HepG2 (cell line): ENCODE results near the gene CDK11A. TPM values are rescaled to one million over a fixed set of nuclear protein-coding genes. Genes with fewer than 3 reads are reported as not detected.

Experiments used
- ATRX ChIP-seq: sonication (generic); formaldehyde crosslinking; IDR thresholded peaks from 2 replicates; pipeline ENCODE4 v1.4.0; 2020; ENCODE audit warnings: missing genetic modification reagents, borderline replicate concordance
- ELF4 ChIP-seq: sonication (generic); formaldehyde crosslinking; IDR thresholded peaks from 2 replicates; pipeline ENCODE4 v1.5.0; 2020; ENCODE audit warnings: missing genetic modification reagents, mild to moderate bottlenecking, moderate library complexity, borderline replicate concordance
- FIP1L1 ChIP-seq: fragments of 200-400 bp; formaldehyde crosslinking; IDR thresholded peaks from 2 replicates; pipeline ENCODE4 v1.6.1; 2018; ENCODE audit warnings: low read depth, mild to moderate bottlenecking, low read length, moderate library complexity, borderline replicate concordance; ENCODE audit not compliant: insufficient read depth
- KLF9 ChIP-seq: IDR thresholded peaks from 2 replicates; pipeline ENCODE4 v1.6.1; 2016; ENCODE audit warnings: low read depth
- MIER3 ChIP-seq: IDR thresholded peaks from 2 replicates; pipeline ENCODE4 v1.6.1; 2016; ENCODE audit warnings: missing compliant biosample characterization, borderline replicate concordance
- MTA3 ChIP-seq: sonication (generic); formaldehyde crosslinking; IDR thresholded peaks from 2 replicates; pipeline ENCODE4 v1.4.0; 2020; ENCODE audit warnings: missing genetic modification reagents
- NFATC3 ChIP-seq: sonication (generic); formaldehyde crosslinking; IDR thresholded peaks from 2 replicates; pipeline ENCODE4 v1.5.1; 2020; ENCODE audit warnings: mild to moderate bottlenecking, missing genetic modification reagents
- POLR2AphosphoS5 ChIP-seq: IDR thresholded peaks from 2 replicates; pipeline ENCODE4 v1.6.1; 2012; ENCODE audit warnings: low read depth, low read length
- STAT6 ChIP-seq: sonication (generic); formaldehyde crosslinking; IDR thresholded peaks from 2 replicates; pipeline ENCODE4 v1.4.0; 2020; ENCODE audit warnings: missing genetic modification reagents, mild to moderate bottlenecking, borderline replicate concordance
- ZKSCAN1 ChIP-seq: fragments of 150-350 bp; IDR thresholded peaks from 2 replicates; pipeline ENCODE4 v1.6.1; 2014; ENCODE audit warnings: low read length
- ZKSCAN5 ChIP-seq: sonication (generic); formaldehyde crosslinking; IDR thresholded peaks from 2 replicates; pipeline ENCODE4 v1.5.1; 2020; ENCODE audit warnings: mild to moderate bottlenecking, missing genetic modification reagents
- ZNF354B ChIP-seq: sonication (generic); formaldehyde crosslinking; IDR thresholded peaks from 2 replicates; pipeline ENCODE4 v1.8.0; 2022; ENCODE audit warnings: mild to moderate bottlenecking, missing genetic modification reagents
- ZNF552 ChIP-seq: sonication (generic); formaldehyde crosslinking; IDR thresholded peaks from 2 replicates; pipeline ENCODE4 v1.9.0; 2022; ENCODE audit warnings: missing genetic modification reagents, mild to moderate bottlenecking, borderline replicate concordance
- ZNF704 ChIP-seq: sonication (generic); formaldehyde crosslinking; IDR thresholded peaks from 2 replicates; pipeline ENCODE4 v1.8.1; 2023; ENCODE audit warnings: mild to moderate bottlenecking, inconsistent platforms, moderate library complexity, missing genetic modification reagents, borderline replicate concordance
- polyA plus RNA-seq, 8 experiments: library from polyadenylated mRNA; depleted of rRNA in 3 of 8; stranded (reverse) in 7 of 8; unstranded in 1 of 8; fragments of >200 nt; fragmentation: Illumina TruSeq in 4 of 8; extraction: Trizol in 4 of 8; gene quantifications; 2 replicates each; pipeline versions ENCODE4 v1.2.1 to v1.2.3, GENCODE V29; 2011 to 2016; ENCODE audit warnings: low read depth in 4 of 8, missing spikeins in 1 of 8, mixed read lengths in 1 of 8; ENCODE audit not compliant: insufficient read depth in 1 of 8
- total RNA-seq, 5 experiments: library from RNA; depleted of rRNA; stranded (reverse); fragments of >200 nt; fragmentation: Illumina TruSeq; extraction: Trizol; gene quantifications; 2 replicates each; pipeline ENCODE4 v1.2.3, GENCODE V29; 2016; ENCODE audit warnings: low read depth in 1 of 5
- TF ChIP-seq, protein P1 (sequence below): IDR thresholded peaks from 2 replicates; pipeline ENCODE4 v1.6.1; 2016; ENCODE audit warnings: low read depth, control low read depth
- TF ChIP-seq, protein P2 (sequence below): sonication (generic); formaldehyde crosslinking; IDR thresholded peaks from 2 replicates; pipeline ENCODE4 v1.4.0; 2020; ENCODE audit warnings: mild to moderate bottlenecking, missing genetic modification reagents, borderline replicate concordance
- TF ChIP-seq, protein P3 (sequence below): IDR thresholded peaks from 2 replicates; pipeline ENCODE4 v1.6.1; 2016; ENCODE audit warnings: control low read depth

CDK11A gene
- total and polyA plus RNA-seq, 2 of the 13 experiments (the other 11 are each of a cell fraction or from before 2014, with no cell fraction given), result 11.2 to 17.9 TPM

- TF ChIP-seq, protein P1, sequence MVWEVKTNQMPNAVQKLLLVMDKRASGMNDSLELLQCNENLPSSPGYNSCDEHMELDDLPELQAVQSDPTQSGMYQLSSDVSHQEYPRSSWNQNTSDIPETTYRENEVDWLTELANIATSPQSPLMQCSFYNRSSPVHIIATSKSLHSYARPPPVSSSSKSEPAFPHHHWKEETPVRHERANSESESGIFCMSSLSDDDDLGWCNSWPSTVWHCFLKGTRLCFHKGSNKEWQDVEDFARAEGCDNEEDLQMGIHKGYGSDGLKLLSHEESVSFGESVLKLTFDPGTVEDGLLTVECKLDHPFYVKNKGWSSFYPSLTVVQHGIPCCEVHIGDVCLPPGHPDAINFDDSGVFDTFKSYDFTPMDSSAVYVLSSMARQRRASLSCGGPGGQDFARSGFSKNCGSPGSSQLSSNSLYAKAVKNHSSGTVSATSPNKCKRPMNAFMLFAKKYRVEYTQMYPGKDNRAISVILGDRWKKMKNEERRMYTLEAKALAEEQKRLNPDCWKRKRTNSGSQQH (CRISPR knock-in tag), result no peak
- TF ChIP-seq ATRX (CRISPR knock-in tag) (no peak), ZNF552 (CRISPR knock-in tag) (0 out of 2 replicates have a peak, but pooled peaks have one; percentile 44), KLF9 (CRISPR knock-in tag) (no peak), ZNF354B (no peak), ELF4 (CRISPR knock-in tag) (no peak), ZKSCAN5 (no peak), MTA3 (CRISPR knock-in tag) (no peak), ZNF704 (CRISPR knock-in tag) (no peak), POLR2AphosphoS5 (peak; percentile 55), ZKSCAN1 (no peak), FIP1L1 (no peak), MIER3 (peak; percentile 35; the same call in 1 of the 2 replicates), STAT6 (CRISPR knock-in tag) (no peak), NFATC3 (CRISPR knock-in tag) (no peak)
- TF ChIP-seq, protein P2, sequence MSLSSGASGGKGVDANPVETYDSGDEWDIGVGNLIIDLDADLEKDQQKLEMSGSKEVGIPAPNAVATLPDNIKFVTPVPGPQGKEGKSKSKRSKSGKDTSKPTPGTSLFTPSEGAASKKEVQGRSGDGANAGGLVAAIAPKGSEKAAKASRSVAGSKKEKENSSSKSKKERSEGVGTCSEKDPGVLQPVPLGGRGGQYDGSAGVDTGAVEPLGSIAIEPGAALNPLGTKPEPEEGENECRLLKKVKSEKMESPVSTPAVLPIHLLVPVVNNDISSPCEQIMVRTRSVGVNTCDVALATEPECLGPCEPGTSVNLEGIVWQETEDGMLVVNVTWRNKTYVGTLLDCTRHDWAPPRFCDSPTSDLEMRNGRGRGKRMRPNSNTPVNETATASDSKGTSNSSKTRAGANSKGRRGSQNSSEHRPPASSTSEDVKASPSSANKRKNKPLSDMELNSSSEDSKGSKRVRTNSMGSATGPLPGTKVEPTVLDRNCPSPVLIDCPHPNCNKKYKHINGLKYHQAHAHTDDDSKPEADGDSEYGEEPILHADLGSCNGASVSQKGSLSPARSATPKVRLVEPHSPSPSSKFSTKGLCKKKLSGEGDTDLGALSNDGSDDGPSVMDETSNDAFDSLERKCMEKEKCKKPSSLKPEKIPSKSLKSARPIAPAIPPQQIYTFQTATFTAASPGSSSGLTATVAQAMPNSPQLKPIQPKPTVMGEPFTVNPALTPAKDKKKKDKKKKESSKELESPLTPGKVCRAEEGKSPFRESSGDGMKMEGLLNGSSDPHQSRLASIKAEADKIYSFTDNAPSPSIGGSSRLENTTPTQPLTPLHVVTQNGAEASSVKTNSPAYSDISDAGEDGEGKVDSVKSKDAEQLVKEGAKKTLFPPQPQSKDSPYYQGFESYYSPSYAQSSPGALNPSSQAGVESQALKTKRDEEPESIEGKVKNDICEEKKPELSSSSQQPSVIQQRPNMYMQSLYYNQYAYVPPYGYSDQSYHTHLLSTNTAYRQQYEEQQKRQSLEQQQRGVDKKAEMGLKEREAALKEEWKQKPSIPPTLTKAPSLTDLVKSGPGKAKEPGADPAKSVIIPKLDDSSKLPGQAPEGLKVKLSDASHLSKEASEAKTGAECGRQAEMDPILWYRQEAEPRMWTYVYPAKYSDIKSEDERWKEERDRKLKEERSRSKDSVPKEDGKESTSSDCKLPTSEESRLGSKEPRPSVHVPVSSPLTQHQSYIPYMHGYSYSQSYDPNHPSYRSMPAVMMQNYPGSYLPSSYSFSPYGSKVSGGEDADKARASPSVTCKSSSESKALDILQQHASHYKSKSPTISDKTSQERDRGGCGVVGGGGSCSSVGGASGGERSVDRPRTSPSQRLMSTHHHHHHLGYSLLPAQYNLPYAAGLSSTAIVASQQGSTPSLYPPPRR, result peak; percentile 49; the same call in 1 of the 2 replicates
- TF ChIP-seq, protein P3, sequence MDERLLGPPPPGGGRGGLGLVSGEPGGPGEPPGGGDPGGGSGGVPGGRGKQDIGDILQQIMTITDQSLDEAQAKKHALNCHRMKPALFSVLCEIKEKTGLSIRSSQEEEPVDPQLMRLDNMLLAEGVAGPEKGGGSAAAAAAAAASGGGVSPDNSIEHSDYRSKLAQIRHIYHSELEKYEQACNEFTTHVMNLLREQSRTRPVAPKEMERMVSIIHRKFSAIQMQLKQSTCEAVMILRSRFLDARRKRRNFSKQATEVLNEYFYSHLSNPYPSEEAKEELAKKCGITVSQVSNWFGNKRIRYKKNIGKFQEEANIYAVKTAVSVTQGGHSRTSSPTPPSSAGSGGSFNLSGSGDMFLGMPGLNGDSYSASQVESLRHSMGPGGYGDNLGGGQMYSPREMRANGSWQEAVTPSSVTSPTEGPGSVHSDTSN (CRISPR knock-in tag), result no peak
These were observed 45.4 kb downstream of the CDK11A start (continued) for GRCh38 chr1:1678581-1679380.
